SK-N-SH treated with all-trans-retinoic acid at 6 μM for 48 hours (cell line): ENCODE results near the gene HTR1A.

Experiments used
- ATAC-seq: fragments of 200-7000 bp; cut with Tn5 transposase; 3 replicates; pipeline ENCODE4 v1.9.1; 2020; ENCODE audit warnings: mild to moderate bottlenecking, moderate library complexity
- ARNTL ChIP-seq: fragments of 450-650 bp; formaldehyde crosslinking; IDR thresholded peaks from 2 replicates; pipeline ENCODE4 v1.5.0; 2020; ENCODE audit warnings: low read depth, mild to moderate bottlenecking, moderate library complexity, borderline replicate concordance
- BACH2 ChIP-seq: fragments of 250-450 bp; sonication (Bioruptor Pico); IDR thresholded peaks from 2 replicates; pipeline ENCODE4 v1.9.0; 2021; ENCODE audit warnings: mild to moderate bottlenecking, borderline replicate concordance
- CREB5 ChIP-seq: fragments of 250-450 bp; sonication (Bioruptor Pico); IDR thresholded peaks from 2 replicates; pipeline ENCODE4 v1.5.1; 2020; ENCODE audit warnings: low read depth, mild to moderate bottlenecking, moderate library complexity
- CSDC2 ChIP-seq: fragments of 250-450 bp; sonication (Bioruptor Pico); IDR thresholded peaks from 2 replicates; pipeline ENCODE4 v1.5.0; 2020; ENCODE audit warnings: mild to moderate bottlenecking, moderate library complexity
- ESRRG ChIP-seq: fragments of 250-450 bp; sonication (Bioruptor Pico); IDR thresholded peaks from 2 replicates; pipeline ENCODE4 v1.6.1; 2021; ENCODE audit warnings: mild to moderate bottlenecking
- GLIS3 ChIP-seq: fragments of 250-450 bp; sonication (Bioruptor Pico); IDR thresholded peaks from 2 replicates; pipeline ENCODE4 v1.5.0; 2020; ENCODE audit warnings: mild to moderate bottlenecking, moderate library complexity
- ISL1 ChIP-seq: fragments of 250-450 bp; sonication (Bioruptor Pico); IDR thresholded peaks from 2 replicates; pipeline ENCODE4 v2.1.2; 2022; ENCODE audit warnings: mild to moderate bottlenecking, moderate library complexity
- PPARA ChIP-seq: fragments of 250-450 bp; sonication (Bioruptor Pico); IDR thresholded peaks from 2 replicates; pipeline ENCODE4 v1.5.0; 2020; ENCODE audit warnings: mild to moderate bottlenecking, borderline replicate concordance
- RARB ChIP-seq: fragments of 250-450 bp; sonication (Bioruptor Pico); IDR thresholded peaks from 2 replicates; pipeline ENCODE4 v1.8.0; 2021; ENCODE audit warnings: mild to moderate bottlenecking, moderate library complexity
- SNAI2 ChIP-seq: fragments of 250-450 bp; sonication (Bioruptor Pico); IDR thresholded peaks from 2 replicates; pipeline ENCODE4 v1.5.0; 2020; ENCODE audit warnings: mild to moderate bottlenecking, moderate library complexity
- TCF4 ChIP-seq: fragments of 250-450 bp; sonication (Bioruptor Pico); IDR thresholded peaks from 2 replicates; pipeline ENCODE4 v1.8.0; 2021; ENCODE audit warnings: mild to moderate bottlenecking, moderate library complexity, borderline replicate concordance
- TOX ChIP-seq: fragments of 250-450 bp; sonication (Bioruptor Pico); IDR thresholded peaks from 2 replicates; pipeline ENCODE4 v1.8.0; 2021; ENCODE audit warnings: mild to moderate bottlenecking, moderate library complexity, borderline replicate concordance
- ZC3H10 ChIP-seq: fragments of 250-450 bp; sonication (Bioruptor Pico); IDR thresholded peaks from 2 replicates; pipeline ENCODE4 v1.5.1; 2021; ENCODE audit warnings: mild to moderate bottlenecking, moderate library complexity
- ZFP3 ChIP-seq: fragments of 250-450 bp; sonication (Bioruptor Pico); IDR thresholded peaks from 2 replicates; pipeline ENCODE4 v1.5.0; 2020; ENCODE audit warnings: mild to moderate bottlenecking, moderate library complexity
- ZFP30 ChIP-seq: fragments of 450-650 bp; formaldehyde crosslinking; IDR thresholded peaks from 2 replicates; pipeline ENCODE4 v1.5.0; 2022; ENCODE audit warnings: mild to moderate bottlenecking, moderate library complexity
- ZNF565 ChIP-seq: fragments of 450-650 bp; formaldehyde crosslinking; conservative IDR thresholded peaks from 2 replicates; pipeline ENCODE4 v1.5.0; 2020; ENCODE audit warnings: low read depth, mild to moderate bottlenecking, moderate library complexity
- ZNF70 ChIP-seq: fragments of 450-650 bp; formaldehyde crosslinking; IDR thresholded peaks from 2 replicates; pipeline ENCODE4 v1.5.0; 2020; ENCODE audit warnings: mild to moderate bottlenecking, moderate library complexity
- ZNF8 ChIP-seq: fragments of 450-650 bp; formaldehyde crosslinking; IDR thresholded peaks from 2 replicates; pipeline ENCODE4 v1.5.0; 2020; ENCODE audit warnings: mild to moderate bottlenecking, moderate library complexity
- TF ChIP-seq, protein P1 (sequence below): fragments of 250-450 bp; sonication (Bioruptor Pico); IDR thresholded peaks from 2 replicates; pipeline ENCODE4 v1.8.0; 2021; ENCODE audit warnings: low read depth, mild to moderate bottlenecking, moderate library complexity, borderline replicate concordance
- TF ChIP-seq, protein P2 (sequence below): fragments of 250-450 bp; sonication (Bioruptor Pico); IDR thresholded peaks from 2 replicates; pipeline ENCODE4 v1.8.0; 2020; ENCODE audit warnings: mild to moderate bottlenecking, moderate library complexity, borderline replicate concordance
- TF ChIP-seq, protein P3 (sequence below): fragments of 250-450 bp; sonication (Bioruptor Pico); IDR thresholded peaks from 2 replicates; pipeline ENCODE4 v1.5.0; 2020; ENCODE audit warnings: mild to moderate bottlenecking, moderate library complexity
- TF ChIP-seq, protein P4 (sequence below): fragments of 250-450 bp; sonication (Bioruptor Pico); IDR thresholded peaks from 2 replicates; pipeline ENCODE4 v1.5.1; 2021; ENCODE audit warnings: mild to moderate bottlenecking, moderate library complexity

The HTR1A gene

DNA sequence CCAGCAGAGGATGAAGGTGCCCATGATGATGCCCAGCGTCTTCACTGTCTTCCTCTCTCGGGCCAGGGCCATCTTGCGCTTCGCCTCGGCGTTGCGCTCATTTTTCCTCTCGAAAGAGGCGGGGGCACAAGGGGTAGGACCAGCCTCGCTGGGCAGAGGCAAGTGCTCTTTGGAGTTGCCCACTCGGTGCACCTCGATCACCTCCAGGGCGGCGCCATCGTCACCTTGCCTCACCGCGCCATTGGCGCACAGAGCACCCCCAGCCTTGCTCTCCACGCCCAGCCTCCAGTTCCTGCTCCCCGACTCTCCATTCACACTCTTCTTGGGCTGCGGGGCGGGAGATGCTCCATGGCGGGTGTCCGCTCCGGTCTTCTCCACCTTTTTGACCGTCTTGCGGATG is 1.6 kb downstream of the HTR1A start (continued):
- TF ChIP-seq, protein P1, sequence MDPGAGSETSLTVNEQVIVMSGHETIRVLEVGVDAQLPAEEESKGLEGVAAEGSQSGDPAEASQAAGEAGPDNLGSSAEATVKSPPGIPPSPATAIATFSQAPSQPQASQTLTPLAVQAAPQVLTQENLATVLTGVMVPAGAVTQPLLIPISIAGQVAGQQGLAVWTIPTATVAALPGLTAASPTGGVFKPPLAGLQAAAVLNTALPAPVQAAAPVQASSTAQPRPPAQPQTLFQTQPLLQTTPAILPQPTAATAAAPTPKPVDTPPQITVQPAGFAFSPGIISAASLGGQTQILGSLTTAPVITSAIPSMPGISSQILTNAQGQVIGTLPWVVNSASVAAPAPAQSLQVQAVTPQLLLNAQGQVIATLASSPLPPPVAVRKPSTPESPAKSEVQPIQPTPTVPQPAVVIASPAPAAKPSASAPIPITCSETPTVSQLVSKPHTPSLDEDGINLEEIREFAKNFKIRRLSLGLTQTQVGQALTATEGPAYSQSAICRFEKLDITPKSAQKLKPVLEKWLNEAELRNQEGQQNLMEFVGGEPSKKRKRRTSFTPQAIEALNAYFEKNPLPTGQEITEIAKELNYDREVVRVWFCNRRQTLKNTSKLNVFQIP (CRISPR knock-in tag), result no peak

DNA sequence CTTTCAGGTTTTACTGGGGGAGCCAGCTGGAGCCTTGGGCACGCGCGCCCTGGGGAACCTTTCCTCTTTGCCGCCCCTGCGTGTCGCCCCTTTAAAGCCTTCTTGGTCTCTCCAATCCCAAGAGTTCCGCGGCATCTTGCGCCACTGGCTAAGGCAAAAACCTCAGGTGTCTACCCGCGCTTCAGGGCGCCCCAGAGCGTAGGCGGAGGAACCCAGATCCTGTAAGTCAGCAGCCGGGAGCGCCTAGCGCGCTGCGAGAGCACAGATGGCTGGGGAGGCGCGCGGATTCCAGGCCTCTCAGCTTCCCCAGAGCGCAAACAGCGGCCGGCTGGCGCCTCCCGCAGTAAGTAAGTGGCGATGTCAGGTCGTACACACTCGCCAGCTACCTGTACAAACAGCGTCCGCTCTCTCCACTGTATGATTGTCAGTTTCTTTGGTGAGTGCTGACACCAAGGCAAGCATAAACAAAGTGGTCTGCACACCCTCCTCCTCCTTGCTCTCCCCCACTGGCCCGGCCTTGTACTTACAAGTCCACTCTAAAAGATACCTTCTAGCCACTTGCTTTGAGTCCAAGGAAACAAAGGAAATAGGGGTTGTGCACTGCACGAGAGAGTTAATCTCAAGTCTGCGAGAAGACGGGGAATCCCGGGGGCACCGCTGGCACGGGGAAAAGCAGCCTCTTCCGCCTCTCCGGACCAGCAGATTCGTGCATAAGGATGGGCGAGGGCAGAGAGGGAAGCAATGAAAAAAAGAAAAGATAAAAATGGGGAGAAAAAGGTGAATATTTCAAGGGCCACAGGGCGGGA is 2.9 kb downstream of the HTR1A start:
- no peak for TF ChIP-seq PPARA (CRISPR knock-in tag)
- no peak for TF ChIP-seq CSDC2
- no peak for TF ChIP-seq ZNF70 (CRISPR knock-in tag)
- peak; percentile 64 for ATAC-seq

- ATAC-seq, result no peak
- no peak for TF ChIP-seq CREB5 (CRISPR knock-in tag)
- TF ChIP-seq ZC3H10 (CRISPR knock-in tag), result no peak
- TF ChIP-seq, protein P2, sequence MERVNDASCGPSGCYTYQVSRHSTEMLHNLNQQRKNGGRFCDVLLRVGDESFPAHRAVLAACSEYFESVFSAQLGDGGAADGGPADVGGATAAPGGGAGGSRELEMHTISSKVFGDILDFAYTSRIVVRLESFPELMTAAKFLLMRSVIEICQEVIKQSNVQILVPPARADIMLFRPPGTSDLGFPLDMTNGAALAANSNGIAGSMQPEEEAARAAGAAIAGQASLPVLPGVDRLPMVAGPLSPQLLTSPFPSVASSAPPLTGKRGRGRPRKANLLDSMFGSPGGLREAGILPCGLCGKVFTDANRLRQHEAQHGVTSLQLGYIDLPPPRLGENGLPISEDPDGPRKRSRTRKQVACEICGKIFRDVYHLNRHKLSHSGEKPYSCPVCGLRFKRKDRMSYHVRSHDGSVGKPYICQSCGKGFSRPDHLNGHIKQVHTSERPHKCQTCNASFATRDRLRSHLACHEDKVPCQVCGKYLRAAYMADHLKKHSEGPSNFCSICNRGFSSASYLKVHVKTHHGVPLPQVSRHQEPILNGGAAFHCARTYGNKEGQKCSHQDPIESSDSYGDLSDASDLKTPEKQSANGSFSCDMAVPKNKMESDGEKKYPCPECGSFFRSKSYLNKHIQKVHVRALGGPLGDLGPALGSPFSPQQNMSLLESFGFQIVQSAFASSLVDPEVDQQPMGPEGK (CRISPR knock-in tag), result no peak
- TF ChIP-seq, protein P3, sequence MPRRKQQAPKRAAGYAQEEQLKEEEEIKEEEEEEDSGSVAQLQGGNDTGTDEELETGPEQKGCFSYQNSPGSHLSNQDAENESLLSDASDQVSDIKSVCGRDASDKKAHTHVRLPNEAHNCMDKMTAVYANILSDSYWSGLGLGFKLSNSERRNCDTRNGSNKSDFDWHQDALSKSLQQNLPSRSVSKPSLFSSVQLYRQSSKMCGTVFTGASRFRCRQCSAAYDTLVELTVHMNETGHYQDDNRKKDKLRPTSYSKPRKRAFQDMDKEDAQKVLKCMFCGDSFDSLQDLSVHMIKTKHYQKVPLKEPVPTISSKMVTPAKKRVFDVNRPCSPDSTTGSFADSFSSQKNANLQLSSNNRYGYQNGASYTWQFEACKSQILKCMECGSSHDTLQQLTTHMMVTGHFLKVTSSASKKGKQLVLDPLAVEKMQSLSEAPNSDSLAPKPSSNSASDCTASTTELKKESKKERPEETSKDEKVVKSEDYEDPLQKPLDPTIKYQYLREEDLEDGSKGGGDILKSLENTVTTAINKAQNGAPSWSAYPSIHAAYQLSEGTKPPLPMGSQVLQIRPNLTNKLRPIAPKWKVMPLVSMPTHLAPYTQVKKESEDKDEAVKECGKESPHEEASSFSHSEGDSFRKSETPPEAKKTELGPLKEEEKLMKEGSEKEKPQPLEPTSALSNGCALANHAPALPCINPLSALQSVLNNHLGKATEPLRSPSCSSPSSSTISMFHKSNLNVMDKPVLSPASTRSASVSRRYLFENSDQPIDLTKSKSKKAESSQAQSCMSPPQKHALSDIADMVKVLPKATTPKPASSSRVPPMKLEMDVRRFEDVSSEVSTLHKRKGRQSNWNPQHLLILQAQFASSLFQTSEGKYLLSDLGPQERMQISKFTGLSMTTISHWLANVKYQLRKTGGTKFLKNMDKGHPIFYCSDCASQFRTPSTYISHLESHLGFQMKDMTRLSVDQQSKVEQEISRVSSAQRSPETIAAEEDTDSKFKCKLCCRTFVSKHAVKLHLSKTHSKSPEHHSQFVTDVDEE (CRISPR knock-in tag), result no peak
- TF ChIP-seq GLIS3 (CRISPR knock-in tag), result no peak
- TF ChIP-seq ZNF565 (CRISPR knock-in tag), result no peak
- TF ChIP-seq ZFP3 (CRISPR knock-in tag), result no peak
- no peak for TF ChIP-seq ISL1 (CRISPR knock-in tag)
- TF ChIP-seq BACH2 (CRISPR knock-in tag), result no peak
- no peak for TF ChIP-seq ESRRG
- no peak for TF ChIP-seq ZFP30
- no peak for TF ChIP-seq ARNTL (CRISPR knock-in tag)
- no peak for TF ChIP-seq ZNF70 (CRISPR knock-in tag)
- TF ChIP-seq SNAI2, result no peak
- no peak for TF ChIP-seq ZNF8 (CRISPR knock-in tag)
- TF ChIP-seq PPARA (CRISPR knock-in tag), result no peak
- no peak for TF ChIP-seq RARB
- no peak for TF ChIP-seq TOX (CRISPR knock-in tag)
- TF ChIP-seq, protein P4, sequence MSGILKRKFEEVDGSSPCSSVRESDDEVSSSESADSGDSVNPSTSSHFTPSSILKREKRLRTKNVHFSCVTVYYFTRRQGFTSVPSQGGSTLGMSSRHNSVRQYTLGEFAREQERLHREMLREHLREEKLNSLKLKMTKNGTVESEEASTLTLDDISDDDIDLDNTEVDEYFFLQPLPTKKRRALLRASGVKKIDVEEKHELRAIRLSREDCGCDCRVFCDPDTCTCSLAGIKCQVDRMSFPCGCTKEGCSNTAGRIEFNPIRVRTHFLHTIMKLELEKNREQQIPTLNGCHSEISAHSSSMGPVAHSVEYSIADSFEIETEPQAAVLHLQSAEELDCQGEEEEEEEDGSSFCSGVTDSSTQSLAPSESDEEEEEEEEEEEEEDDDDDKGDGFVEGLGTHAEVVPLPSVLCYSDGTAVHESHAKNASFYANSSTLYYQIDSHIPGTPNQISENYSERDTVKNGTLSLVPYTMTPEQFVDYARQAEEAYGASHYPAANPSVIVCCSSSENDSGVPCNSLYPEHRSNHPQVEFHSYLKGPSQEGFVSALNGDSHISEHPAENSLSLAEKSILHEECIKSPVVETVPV, result no peak
- TF ChIP-seq TCF4, result no peak
Measured at GRCh38 chr5:63958654-63959053, 3.6 kb downstream of the HTR1A start.
